ENCODE data around the gene TFR2. TPM values are rescaled to one million over a fixed set of nuclear protein-coding genes. Genes with fewer than 3 reads are reported as not detected.

TFR2 gene
- total and polyA plus RNA-seq, 2 of the 13 experiments (the other 11 are each of a cell fraction or from before 2014, with no cell fraction given) = 36.9 to 64.2 TPM

- TF ChIP-seq AKNA (CRISPR knock-in tag; IDR thresholded peaks at IDR 0.05; ENCODE audit: borderline replicate concordance) = no peak
Observed at GRCh38 chr7:100578246-100579183, 62.8 kb downstream of the TFR2 start (continued).

DNA sequence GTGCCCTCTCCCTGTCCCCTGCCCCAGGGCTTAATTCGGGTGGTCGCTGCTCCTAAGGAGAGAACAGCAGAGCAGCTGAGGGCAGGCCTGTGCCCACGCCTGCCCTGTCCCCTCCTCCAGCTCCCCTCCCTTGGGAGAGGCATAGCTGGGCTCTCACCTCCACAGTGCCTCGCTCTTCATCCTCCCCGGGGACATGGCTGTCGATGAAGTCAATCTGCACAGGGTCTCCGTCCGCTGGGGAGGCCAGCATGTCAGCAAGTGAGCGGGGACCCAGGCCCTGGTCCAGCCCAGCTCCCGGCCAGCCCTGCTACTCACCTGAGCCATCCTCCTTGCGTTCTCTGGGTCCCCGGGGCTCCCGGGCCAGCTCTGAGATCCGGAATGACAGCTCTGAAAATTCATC lies 63.8 kb downstream of the TFR2 start:
- H3K36me3 ChIP-seq (replicated peaks in 1 of 2; ENCODE audit: control insufficient read depth in 1 of 2, insufficient read depth in 2 of 2, low read length in 2 of 2) = peaks cover 15 to 33% of the 10 kb centered on the region in 2 experiments; a peak in 4 of 5 replicates
- ATAC-seq = no peak
- TF ChIP-seq ZNF501 (CRISPR knock-in tag; IDR thresholded peaks at IDR 0.05) (no peak), AGO1 (IDR thresholded peaks at IDR 0.05; ENCODE audit: low read depth, low read length, poor library complexity, severe bottlenecking) (peak; percentile 59), AGO2 (optimal IDR thresholded peaks at IDR 0.05; ENCODE audit: low read depth, low read length) (peak; percentile 17)

More for the DNA sequence above, 63.8 kb downstream of the TFR2 start:
- ChIA-PET CTCF (ENCODE audit: low intra/inter-chr PET ratio, low total read pairs) (no interaction called here), POLR2A (interaction anchor here (2.1 kb wide), 1 partner anchor 9 kb away, joined by 6 read pairs; the partner anchor contains the start of genes FBXO24 and LRCH4)
- no peak overlapping the region for H3K9ac ChIP-seq (ENCODE audit: insufficient read depth, low read depth, low read length)
- no peaks in the 10 kb centered on the region for H4K20me1 ChIP-seq (ENCODE audit: insufficient read depth, low read length)
- H2AFZ ChIP-seq (ENCODE audit: low read length) = no peak overlapping the region
- no TSS peak for BruUV-seq (replicated peaks)
- in situ Hi-C loops (cut with HindIII; ENCODE audit: extremely low pct_ligation_motif_present, low pct_unique_long_range_greater_than_20kb) (no loop called here), intact Hi-C loops (cut with micrococcal nuclease; ENCODE audit: unreplicated experiment) (no loop called here)
- H3K79me2 ChIP-seq (ENCODE audit: insufficient read depth, low read length) = no peaks in the 10 kb centered on the region
- H3K27ac ChIP-seq (ENCODE audit: extremely low read length, insufficient read depth, low read length) = no peak overlapping the region
- no peaks in the 10 kb centered on the region for H3K27me3 ChIP-seq (ENCODE audit: control insufficient read depth in 1 of 2, insufficient read depth in 2 of 2, low read length in 2 of 2)
- H3K4me2 ChIP-seq (ENCODE audit: low read depth, low read length) = no peak overlapping the region
- no peak for DNase-seq (ENCODE audit: low spot score)
- FAIRE-seq = no peak
- 90% methylated on average over 2 of the region's 14 CpGs for WGBS (ENCODE audit: low lambda C conversion rate)
- peaks cover 7% of the 10 kb centered on the region for H3K4me1 ChIP-seq (ENCODE audit: insufficient read depth, low read length)
- H3K9me3 ChIP-seq (ENCODE audit: low read length) = no peaks in the 10 kb centered on the region
- no peak overlapping the region for H3K4me3 ChIP-seq (replicated peaks in 1 of 3; ENCODE audit: insufficient read depth in 1 of 3, low read depth in 2 of 3, low read length in 3 of 3)
